ENCODE data around the gene LRCH1. TPM values are rescaled to one million over a fixed set of nuclear protein-coding genes. Genes with fewer than 3 reads are reported as not detected.

The LRCH1 gene
- total and polyA plus RNA-seq, 4 donors = 2.6 to 6.6 (median 3.4) TPM

DNA sequence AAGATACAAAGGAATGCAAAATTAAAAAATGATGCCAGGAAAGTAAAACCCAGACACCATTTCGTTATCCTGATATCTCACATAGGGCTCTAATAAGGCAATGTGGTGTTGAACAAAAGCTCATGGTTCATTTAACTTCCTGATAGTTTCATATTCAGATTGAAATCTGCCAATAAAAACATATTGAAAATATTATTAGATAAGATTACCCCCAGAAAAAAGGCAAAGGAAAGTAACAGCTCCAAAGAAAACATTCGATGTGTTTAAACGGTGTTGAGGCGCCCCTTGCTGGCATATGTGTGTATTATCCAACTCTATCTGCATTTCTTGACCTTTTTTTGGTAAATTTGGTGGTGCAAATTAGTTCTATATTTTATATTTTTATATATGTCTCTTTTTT lies 168.1 kb downstream of the LRCH1 start:
- WGBS = 26% methylated on average over 4 of the region's 4 CpGs
- Histone ChIP-seq H3K4me1 (ENCODE audit: control insufficient read depth in 4 of 4, insufficient read depth in 4 of 4, low read length in 3 of 4) (peaks cover 2 to 8% (median 5%) of the 10 kb centered on the region in 4 donors), H3K27me3 (ENCODE audit: control insufficient read depth in 4 of 4, insufficient read depth in 4 of 4, low read length in 3 of 4) (no peaks in the 10 kb centered on the region), H3K9me3 (ENCODE audit: control insufficient read depth in 4 of 4, low read length in 3 of 4) (no peaks in the 10 kb centered on the region), H3K4me3 (ENCODE audit: low read depth in 1 of 3, low read length in 3 of 3) (no peak overlapping the region), H3K36me3 (ENCODE audit: control insufficient read depth in 4 of 4, insufficient read depth in 3 of 4, low read depth in 1 of 4, low read length in 3 of 4) (peaks cover 4 to 21% (median 15%) of the 10 kb centered on the region in 4 donors), H3K9ac (ENCODE audit: low read depth in 1 of 2, low read length in 2 of 2) (no peak overlapping the region), H3K27ac (ENCODE audit: low read depth in 1 of 2, low read length in 2 of 2) (no peak overlapping the region)
- TF ChIP-seq MAX (IDR thresholded peaks at IDR 0.05) (no peak), RAD21 (IDR thresholded peaks at IDR 0.05) (peak; percentile 90 to 92), CTCF (IDR thresholded peaks at IDR 0.05; ENCODE audit: low read depth, low read length, missing input control) (peak; percentile 70), YY1 (IDR thresholded peaks at IDR 0.05) (no peak)
- DNase-seq (ENCODE audit: low spot score) = no peak

GRCh38 chr13:46726347-46726746 lies 173.4 kb downstream of the LRCH1 start:
- no peak for DNase-seq (ENCODE audit: low spot score)
- Histone ChIP-seq H3K27ac (ENCODE audit: low read depth in 1 of 2, low read length in 2 of 2) (no peak overlapping the region), H3K9ac (ENCODE audit: low read depth in 1 of 2, low read length in 2 of 2) (no peak overlapping the region), H3K27me3 (ENCODE audit: control insufficient read depth in 4 of 4, insufficient read depth in 4 of 4, low read length in 3 of 4) (no peaks in the 10 kb centered on the region), H3K9me3 (ENCODE audit: control insufficient read depth in 4 of 4, low read length in 3 of 4) (no peaks in the 10 kb centered on the region), H3K4me3 (ENCODE audit: low read depth in 1 of 3, low read length in 3 of 3) (no peak overlapping the region), H3K36me3 (ENCODE audit: control insufficient read depth in 4 of 4, insufficient read depth in 3 of 4, low read depth in 1 of 4, low read length in 3 of 4) (peaks cover 5 to 42% (median 30%) of the 10 kb centered on the region in 4 donors), H3K4me1 (ENCODE audit: control insufficient read depth in 4 of 4, insufficient read depth in 4 of 4, low read length in 3 of 4) (no peaks in the 10 kb centered on the region)
- 94% methylated on average over 5 of the region's 5 CpGs for WGBS
- TF ChIP-seq HNF4G (IDR thresholded peaks at IDR 0.05) (no peak), JUND (IDR thresholded peaks at IDR 0.05) (no peak), RAD21 (IDR thresholded peaks at IDR 0.05) (no peak), RXRA (IDR thresholded peaks at IDR 0.05) (no peak), YY1 (IDR thresholded peaks at IDR 0.05) (no peak), HNF4A (conservative IDR thresholded peaks at IDR 0.05) (no peak), CTCF (IDR thresholded peaks at IDR 0.05; ENCODE audit: low read depth, low read length, missing input control) (no peak), MAX (IDR thresholded peaks at IDR 0.05) (no peak)
- TF ChIP-seq, protein P1, sequence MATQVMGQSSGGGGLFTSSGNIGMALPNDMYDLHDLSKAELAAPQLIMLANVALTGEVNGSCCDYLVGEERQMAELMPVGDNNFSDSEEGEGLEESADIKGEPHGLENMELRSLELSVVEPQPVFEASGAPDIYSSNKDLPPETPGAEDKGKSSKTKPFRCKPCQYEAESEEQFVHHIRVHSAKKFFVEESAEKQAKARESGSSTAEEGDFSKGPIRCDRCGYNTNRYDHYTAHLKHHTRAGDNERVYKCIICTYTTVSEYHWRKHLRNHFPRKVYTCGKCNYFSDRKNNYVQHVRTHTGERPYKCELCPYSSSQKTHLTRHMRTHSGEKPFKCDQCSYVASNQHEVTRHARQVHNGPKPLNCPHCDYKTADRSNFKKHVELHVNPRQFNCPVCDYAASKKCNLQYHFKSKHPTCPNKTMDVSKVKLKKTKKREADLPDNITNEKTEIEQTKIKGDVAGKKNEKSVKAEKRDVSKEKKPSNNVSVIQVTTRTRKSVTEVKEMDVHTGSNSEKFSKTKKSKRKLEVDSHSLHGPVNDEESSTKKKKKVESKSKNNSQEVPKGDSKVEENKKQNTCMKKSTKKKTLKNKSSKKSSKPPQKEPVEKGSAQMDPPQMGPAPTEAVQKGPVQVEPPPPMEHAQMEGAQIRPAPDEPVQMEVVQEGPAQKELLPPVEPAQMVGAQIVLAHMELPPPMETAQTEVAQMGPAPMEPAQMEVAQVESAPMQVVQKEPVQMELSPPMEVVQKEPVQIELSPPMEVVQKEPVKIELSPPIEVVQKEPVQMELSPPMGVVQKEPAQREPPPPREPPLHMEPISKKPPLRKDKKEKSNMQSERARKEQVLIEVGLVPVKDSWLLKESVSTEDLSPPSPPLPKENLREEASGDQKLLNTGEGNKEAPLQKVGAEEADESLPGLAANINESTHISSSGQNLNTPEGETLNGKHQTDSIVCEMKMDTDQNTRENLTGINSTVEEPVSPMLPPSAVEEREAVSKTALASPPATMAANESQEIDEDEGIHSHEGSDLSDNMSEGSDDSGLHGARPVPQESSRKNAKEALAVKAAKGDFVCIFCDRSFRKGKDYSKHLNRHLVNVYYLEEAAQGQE (IDR thresholded peaks at IDR 0.05) = no peak
- TF ChIP-seq, protein P2, sequence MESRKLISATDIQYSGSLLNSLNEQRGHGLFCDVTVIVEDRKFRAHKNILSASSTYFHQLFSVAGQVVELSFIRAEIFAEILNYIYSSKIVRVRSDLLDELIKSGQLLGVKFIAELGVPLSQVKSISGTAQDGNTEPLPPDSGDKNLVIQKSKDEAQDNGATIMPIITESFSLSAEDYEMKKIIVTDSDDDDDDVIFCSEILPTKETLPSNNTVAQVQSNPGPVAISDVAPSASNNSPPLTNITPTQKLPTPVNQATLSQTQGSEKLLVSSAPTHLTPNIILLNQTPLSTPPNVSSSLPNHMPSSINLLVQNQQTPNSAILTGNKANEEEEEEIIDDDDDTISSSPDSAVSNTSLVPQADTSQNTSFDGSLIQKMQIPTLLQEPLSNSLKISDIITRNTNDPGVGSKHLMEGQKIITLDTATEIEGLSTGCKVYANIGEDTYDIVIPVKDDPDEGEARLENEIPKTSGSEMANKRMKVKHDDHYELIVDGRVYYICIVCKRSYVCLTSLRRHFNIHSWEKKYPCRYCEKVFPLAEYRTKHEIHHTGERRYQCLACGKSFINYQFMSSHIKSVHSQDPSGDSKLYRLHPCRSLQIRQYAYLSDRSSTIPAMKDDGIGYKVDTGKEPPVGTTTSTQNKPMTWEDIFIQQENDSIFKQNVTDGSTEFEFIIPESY (IDR thresholded peaks at IDR 0.05) = no peak
